GM23248 (cell line): ENCODE results near the gene C2CD2.

Experiments
- EZH2 ChIP-seq: fragments of 200-600 bp; sonication (generic); IDR thresholded peaks from 2 replicates; pipeline ENCODE4 v1.6.1; 2018; ENCODE audit warnings: antibody characterized with exemption, mild to moderate bottlenecking; ENCODE audit not compliant: insufficient read depth, poor library complexity, severe bottlenecking
- EZH2phosphoT487 ChIP-seq: fragments of 200-600 bp; sonication (generic); IDR thresholded peaks from 2 replicates; pipeline ENCODE4 v1.6.1; 2018; ENCODE audit warnings: antibody characterized with exemption, moderate library complexity, mild to moderate bottlenecking, low read depth; ENCODE audit not compliant: insufficient read depth

- no peak for TF ChIP-seq EZH2
- TF ChIP-seq EZH2phosphoT487 = no peak
Measured at GRCh38 chr21:41953831-41954653, at the start of gene C2CD2.
